Testis (tissue), 3 donors: ENCODE results near the gene VEGFA. TPM values are rescaled to one million over a fixed set of nuclear protein-coding genes. Genes with fewer than 3 reads are reported as not detected.

ENCODE experiments used
- DNase-seq: peaks from one replicate; pipeline ENCODE4 v3.0.0-alpha.2; 2019
- H3K27ac ChIP-seq, 2 donors: fragments of 200-600 bp; sonication (generic); one replicate each; pipeline ENCODE4 v1.5.1; 2019
- H3K27me3 ChIP-seq: fragments of 200-600 bp; sonication (generic); one replicate; pipeline ENCODE4 v1.5.1; 2019
- H3K36me3 ChIP-seq: fragments of 200-600 bp; sonication (generic); one replicate; pipeline ENCODE4 v1.5.1; 2017; ENCODE audit warnings: low read depth; ENCODE audit errors: missing control alignments
- H3K4me1 ChIP-seq: fragments of 200-600 bp; sonication (generic); one replicate; pipeline ENCODE4 v1.5.1; 2019
- H3K4me3 ChIP-seq, 2 donors: fragments of 200-600 bp; sonication (generic); one replicate each; pipeline ENCODE4 v1.5.1; 2017 to 2019
- H3K9me3 ChIP-seq: fragments of 200-600 bp; sonication (generic); one replicate; pipeline ENCODE4 v1.5.1; 2017
- CTCF ChIP-seq, 3 experiments: fragments of 450-650 bp in 2 of 3; fragments of 200-600 bp in 1 of 3; sonication (generic) in 1 of 3; IDR thresholded peaks; one replicate each; pipeline ENCODE4 v1.5.1; 2016 to 2019; ENCODE audit warnings: antibody characterized with exemption in 3 of 3, mild to moderate bottlenecking in 2 of 3, moderate library complexity in 1 of 3
- POLR2A ChIP-seq: fragments of 450-650 bp; IDR thresholded peaks from one replicate; pipeline ENCODE4 v1.6.1; 2017; ENCODE audit warnings: antibody characterized with exemption, mild to moderate bottlenecking, moderate library complexity
- WGBS, 2 donors: methylation state at CpG; one replicate each; pipeline ENCODE4 v1.1.5; 2018; 5-methylcytosine and 5-hydroxymethylcytosine counted together
- intact Hi-C: fragments of 100-400 bp; cut with DNase I; formaldehyde crosslinking; loops from one replicate; pipeline ENCODE4 v1.15.1; 2023; ENCODE audit warnings: low total_unique reads
- polyA plus RNA-seq: library from polyadenylated mRNA; stranded (reverse); fragments of 350-450 nt; fragmentation: Illumina TruSeq; extraction: RNeasy Lipid Tissue Mini Kit (QIAGEN cat#74804); gene quantifications from one replicate; pipeline ENCODE4 v1.2.3, GENCODE V29; 2014; ENCODE audit warnings: low read depth, low replicate concordance; ENCODE audit not compliant: insufficient read depth
- total RNA-seq, 2 donors: library from RNA; depleted of rRNA; stranded (reverse); fragments of >200 nt; gene quantifications; one replicate each; pipeline ENCODE4 v1.2.3, GENCODE V29; 2016

Gene VEGFA
- total and polyA plus RNA-seq, 3 donors from 2014 or later, result 6.1 to 15.2 (median 14.9) TPM

GRCh38 chr6:43772681-43773049, 2.7 kb downstream of the VEGFA start:
- no peaks in the 10 kb centered on the region for H3K36me3 ChIP-seq
- H3K9me3 ChIP-seq, result no peaks in the 10 kb centered on the region
- no peak for DNase-seq
- peaks cover 32% of the 10 kb centered on the region for H3K4me1 ChIP-seq
- WGBS, 2 donors, result 34 to 35% methylated on average over 7 of the region's 7 CpGs
- intact Hi-C loops, result loop anchor here (10.0 kb wide), 1 partner anchor 182 kb away; no protein-coding TSS in a partner anchor
- H3K4me3 ChIP-seq, result peak overlapping the region in 1 of 2 donors; percentile 79
- no peak overlapping the region for H3K27ac ChIP-seq
- TF ChIP-seq POLR2A, result no peak
- TF ChIP-seq CTCF (IDR thresholded peaks at IDR 0.05), result no peak
- no peaks in the 10 kb centered on the region for H3K27me3 ChIP-seq

- no peaks in the 10 kb centered on the region for H3K36me3 ChIP-seq
- no peaks in the 10 kb centered on the region for H3K27me3 ChIP-seq
- no peak overlapping the region for H3K27ac ChIP-seq
- no peaks in the 10 kb centered on the region for H3K9me3 ChIP-seq
- WGBS, 2 donors, result 53 to 63% methylated on average over 12 of the region's 12 CpGs
- H3K4me3 ChIP-seq, result no peak overlapping the region
- peak; percentile 40 for DNase-seq
- intact Hi-C loops, result loop anchor here (10.0 kb wide), 1 partner anchor 181 kb away; no protein-coding TSS in a partner anchor
- peak; percentile 19 to 38 (median 22) for TF ChIP-seq CTCF (IDR thresholded peaks at IDR 0.05)
- TF ChIP-seq POLR2A, result no peak
- peaks cover 32% of the 10 kb centered on the region for H3K4me1 ChIP-seq
These were observed 3.3 kb downstream of the VEGFA start for GRCh38 chr6:43773050-43773979.

GRCh38 chr6:43773980-43774775, 4.2 kb downstream of the VEGFA start:
- H3K36me3 ChIP-seq, result no peaks in the 10 kb centered on the region
- DNase-seq, result no peak
- 67 to 70% methylated on average over 12 of the region's 12 CpGs for WGBS, 2 donors
- intact Hi-C loops, result loop anchor here (10.0 kb wide), 1 partner anchor 181 kb away; no protein-coding TSS in a partner anchor
- no peak overlapping the region for H3K27ac ChIP-seq
- no peaks in the 10 kb centered on the region for H3K27me3 ChIP-seq
- no peaks in the 10 kb centered on the region for H3K9me3 ChIP-seq
- H3K4me1 ChIP-seq, result peaks cover 29% of the 10 kb centered on the region
- H3K4me3 ChIP-seq, result no peak overlapping the region
- TF ChIP-seq CTCF (IDR thresholded peaks at IDR 0.05) (no peak), POLR2A (no peak)

- intact Hi-C loops, result loop anchor here (10.0 kb wide), 1 partner anchor 180 kb away; no protein-coding TSS in a partner anchor
- WGBS, 2 donors, result 41 to 65% methylated on average over 14 to 17 of the region's 17 CpGs
- Histone ChIP-seq H3K36me3 (no peaks in the 10 kb centered on the region), H3K4me1 (peaks cover 26% of the 10 kb centered on the region), H3K9me3 (no peaks in the 10 kb centered on the region), H3K4me3 (no peak overlapping the region), H3K27ac (no peak overlapping the region), H3K27me3 (no peaks in the 10 kb centered on the region)
- peak; percentile 66 for DNase-seq
- TF ChIP-seq POLR2A, result no peak
- TF ChIP-seq CTCF (IDR thresholded peaks at IDR 0.05), result peak; percentile 64 to 73 (median 73)
These were observed 4.9 kb downstream of the VEGFA start for GRCh38 chr6:43774776-43775534.
